DMS79 treated with DMSO at 0.1 percent for 48 hours (cell line): ENCODE data around the gene CEBPE.
"Not testable (repeated sequence)": the region's sequence is repeated elsewhere in the genome, so short reads cannot be mapped to it uniquely, and the experiment has no call there.

ENCODE experiments used
- DNase-seq: peaks from one replicate; lab custom pipeline; 2025; lab: John Stamatoyannopoulos, UW

The CEBPE gene

DNA sequence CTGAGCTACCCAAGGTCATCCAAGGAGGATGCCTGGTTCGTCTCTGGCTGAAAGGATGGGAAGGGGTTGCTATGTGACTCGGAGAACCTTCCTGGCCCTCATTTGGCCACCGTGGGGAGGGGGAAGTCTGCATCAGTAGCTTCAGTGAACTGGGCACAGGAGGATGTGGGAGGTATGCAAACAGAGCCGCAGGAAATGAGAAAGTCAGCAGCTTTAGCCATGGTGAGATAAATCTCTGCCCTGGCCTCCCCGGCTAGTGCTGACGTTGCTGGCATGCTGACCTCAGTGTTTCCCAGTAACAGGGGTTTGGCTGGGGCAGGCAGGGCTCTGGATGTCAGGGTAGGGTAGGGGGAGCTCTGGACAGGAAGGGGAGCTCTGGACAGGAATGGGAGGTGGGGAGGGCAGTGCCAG, 2.3 kb upstream of the CEBPE start:
- DNase-seq = no peak

DNA sequence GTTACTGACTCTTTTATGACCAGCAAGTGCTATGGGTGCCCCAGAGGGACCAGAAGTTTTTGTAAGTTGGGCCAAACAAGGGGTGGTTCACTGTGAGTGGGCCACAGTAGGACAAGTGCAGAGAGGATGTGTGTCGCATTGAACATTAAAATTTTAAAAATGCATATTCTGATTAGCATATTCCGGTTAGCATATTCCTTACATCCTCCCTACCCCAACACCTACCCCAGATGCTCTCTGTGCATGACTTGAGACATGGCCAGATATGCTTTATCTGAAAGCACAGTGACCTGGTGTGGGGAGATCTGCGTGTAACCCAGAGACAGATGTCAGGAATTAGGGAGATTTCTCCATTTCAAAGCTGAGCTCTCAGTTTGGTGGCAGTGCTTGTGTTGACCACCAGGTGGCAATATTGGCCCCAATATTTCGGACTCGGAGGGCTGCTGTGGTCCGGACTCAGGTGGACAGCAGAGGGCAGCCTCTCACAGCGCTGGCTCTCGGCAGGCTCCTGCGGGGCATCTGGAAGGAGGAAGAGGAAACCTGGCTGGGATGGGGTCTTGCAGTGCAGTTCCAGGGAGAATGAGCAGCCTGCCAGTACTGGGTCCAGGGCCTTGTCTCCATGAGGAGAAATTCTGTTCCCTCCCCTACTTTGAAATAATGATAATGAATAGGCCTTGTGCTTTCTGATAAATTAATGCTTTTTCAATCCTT, 1.6 kb upstream of the CEBPE start:
- DNase-seq = peak; percentile 92

DNA sequence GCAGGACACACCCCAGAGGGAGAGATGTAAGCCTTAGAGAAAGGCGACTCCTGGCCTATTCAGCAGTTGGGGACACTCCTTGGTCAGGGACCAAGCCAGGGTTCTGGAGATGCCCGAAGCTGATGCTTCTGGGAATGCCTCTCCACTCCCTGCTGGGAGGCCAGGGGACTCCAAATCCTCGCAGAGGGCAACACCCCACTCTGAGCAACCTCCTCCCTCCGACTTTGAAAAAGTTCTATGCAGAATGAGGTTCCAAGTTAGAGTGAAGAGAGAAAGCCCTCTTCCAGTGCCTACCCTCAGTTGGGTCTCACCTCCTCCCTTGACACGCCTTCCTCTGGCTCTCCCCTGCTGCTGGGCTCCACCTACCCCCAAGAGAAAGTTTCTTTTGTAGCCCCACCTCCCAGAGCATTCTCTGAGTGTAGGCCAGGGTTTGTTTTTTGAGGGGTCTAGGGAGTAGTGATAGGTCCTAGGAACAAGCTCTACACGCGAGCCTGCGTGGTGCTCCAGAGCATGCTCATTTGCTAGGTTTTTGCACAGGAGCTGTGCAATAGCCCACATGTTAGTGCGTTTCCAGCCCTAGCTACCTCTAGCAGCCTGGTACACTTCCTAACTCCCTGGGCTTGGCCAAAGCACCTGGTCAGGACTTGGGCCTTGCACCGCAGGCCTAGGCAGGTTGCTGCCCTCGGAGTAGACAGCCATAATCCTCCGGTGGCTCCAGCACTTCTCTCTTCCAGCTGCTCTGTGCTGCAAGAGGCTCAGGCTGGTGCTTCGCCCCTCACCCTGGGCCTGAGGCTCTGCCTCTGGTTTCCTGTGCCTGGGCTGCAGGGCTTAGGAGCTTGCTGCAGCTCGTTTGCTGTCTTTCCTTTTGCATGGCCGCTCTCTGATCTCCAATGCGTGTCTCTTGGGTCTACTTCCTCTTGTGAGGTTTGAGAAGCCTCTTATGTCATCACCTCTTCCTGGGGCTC, 590 bp upstream of the CEBPE start:
- DNase-seq = no peak

DNA sequence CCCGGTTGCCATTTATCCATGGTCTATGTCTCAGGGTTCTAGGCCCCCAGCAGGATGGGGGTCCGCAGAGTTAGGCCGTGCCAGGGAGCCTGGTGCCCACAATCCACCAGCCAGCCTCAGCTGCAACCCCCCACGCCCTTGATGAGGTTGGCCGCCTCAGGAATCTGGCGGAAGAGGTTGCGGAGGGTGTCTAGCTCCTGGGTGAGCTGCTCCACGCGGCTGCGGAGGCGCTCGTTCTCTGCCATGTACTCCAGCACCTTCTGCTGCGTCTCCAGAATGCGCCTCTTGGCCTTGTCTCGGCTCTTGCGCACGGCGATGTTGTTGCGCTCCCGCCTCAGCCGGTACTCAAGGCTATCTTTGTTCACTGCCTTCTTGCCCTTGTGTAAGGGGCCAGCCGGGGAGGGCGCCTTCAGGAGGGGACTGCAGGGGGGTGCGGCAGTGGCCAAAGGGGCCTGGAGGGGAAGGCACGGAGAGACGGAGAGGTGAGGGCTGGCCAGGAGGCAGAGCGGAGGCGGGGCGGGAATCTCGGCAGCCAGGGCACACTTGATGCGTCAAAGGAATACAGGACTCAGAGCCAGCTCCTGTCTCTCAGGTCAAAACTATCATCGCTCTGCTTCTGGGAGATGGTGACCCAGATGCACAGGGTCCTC, 1.6 kb downstream of the CEBPE start:
- DNase-seq = no peak

DNA sequence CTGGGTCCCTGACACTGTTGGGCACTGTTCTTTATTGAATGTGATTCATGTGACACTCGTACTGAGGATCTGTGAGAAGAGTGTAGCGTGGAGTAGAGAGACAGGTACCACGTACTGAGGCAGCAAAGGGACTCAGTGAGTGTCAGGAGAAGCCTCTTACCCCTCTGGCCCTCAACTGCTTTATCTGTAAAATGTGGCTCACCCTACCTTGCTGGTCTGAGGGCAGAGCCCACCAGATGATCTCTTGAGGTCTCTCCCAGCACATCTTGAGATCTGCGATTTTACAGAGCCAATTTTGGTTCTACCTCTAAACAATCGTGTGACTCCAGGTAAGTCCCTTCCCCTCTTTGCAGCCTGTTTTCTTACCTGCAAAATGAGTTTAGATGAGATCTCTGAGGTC, 3.1 kb downstream of the CEBPE start:
- DNase-seq = no peak

DNA sequence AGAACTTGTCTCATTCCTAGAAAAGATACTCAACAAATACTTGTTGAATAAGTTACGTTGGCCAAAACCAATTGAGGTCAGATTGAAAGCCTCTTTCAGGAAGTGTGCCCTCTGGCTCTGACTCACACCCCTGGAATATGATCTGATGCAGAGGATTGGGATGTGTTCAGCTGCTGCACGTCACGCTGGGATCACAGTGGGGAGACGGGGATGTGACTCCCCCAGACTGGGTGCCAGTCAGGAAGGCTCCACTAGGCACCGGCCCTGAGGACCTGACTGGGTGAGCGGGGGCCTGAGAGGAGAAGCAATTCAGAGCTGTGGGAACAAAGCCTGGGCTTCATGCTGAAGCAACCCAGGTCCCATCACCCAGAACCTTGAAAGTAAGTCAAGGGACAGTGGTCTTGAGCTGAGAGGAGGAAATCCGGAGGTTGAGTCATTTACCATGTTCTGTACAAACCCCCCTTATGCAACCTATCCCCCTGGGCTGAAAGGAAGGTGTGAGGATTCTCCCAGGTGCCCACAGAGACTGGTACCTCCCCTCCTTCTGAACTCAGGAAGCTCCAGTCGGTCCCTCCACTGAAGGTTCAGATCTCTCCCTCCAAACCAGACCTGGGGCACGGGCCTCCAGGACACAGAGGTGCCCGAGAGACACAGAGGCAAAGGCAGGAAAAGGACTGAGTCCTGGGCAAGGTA, 3.9 kb downstream of the CEBPE start:
- DNase-seq = peak; percentile 16

DNA sequence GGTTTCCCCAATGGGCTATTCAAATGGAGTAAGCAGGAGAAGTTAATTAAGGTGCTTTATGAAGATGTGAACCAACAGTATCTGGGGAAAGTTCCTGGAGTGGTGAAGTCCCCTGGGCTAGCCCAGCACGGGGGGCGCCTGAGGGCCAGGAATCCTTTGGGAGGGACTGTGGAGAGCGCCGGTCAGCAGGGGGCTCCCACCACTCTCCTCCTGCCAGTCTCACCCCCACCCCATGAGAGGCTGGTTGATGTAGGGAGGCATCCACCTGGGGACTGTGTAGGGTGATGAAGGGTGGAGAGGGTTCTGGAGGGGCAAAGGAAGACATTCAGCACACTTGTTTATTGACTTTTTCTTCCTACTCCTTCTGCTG, 4.4 kb downstream of the CEBPE start:
- DNase-seq = no peak

DNA sequence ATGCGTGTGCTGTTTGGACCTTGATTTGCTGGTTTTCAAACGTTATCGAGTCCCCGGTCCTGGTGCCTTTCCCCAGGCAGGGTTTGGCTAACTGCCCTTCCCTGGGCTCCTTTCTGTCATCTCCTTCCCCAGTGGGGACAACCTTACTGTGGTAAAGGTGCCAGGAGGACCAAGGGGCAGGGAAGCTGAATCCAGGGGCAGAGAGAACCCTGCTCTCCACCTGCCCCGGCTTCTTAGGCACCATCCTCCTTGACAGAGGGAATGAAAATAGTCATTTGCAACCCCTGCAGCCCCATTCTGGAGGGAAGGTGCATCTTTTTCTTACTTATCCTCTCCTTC, 5.0 kb downstream of the CEBPE start:
- no peak for DNase-seq

DNA sequence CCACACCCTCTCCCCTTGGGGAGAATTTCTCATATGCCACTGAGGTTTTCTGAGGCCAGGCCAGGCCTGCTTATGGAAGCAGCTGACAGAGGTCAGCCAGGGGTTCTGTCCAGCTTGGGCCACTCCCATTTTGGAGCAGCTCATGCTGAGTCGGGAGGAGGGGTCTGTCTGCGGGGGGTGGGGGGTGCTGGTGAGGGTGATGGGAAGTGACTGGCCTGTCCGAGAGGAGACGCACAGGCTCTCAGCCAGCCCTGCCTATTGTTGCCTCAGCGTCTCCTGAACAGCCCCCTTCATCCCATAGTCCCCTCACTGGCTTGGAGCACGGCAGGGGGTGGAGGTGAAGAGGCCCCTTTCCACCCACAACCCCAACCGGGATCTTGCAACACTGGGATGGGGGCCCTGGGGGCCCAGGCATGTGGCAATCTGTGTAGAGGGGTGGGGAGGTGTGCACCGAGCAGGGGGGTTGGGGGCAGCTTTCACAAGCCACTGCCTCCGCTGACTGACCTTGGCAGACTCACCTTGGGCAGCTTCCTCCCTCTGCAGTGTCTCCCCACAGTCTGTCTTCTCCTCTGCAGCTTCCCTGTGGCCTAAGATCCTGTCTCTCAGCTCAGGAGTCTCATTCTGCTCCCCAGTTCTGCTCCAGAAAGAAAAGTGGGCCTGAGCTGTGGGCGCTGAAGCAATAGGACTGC, 5.5 kb downstream of the CEBPE start:
- no peak for DNase-seq

DNA sequence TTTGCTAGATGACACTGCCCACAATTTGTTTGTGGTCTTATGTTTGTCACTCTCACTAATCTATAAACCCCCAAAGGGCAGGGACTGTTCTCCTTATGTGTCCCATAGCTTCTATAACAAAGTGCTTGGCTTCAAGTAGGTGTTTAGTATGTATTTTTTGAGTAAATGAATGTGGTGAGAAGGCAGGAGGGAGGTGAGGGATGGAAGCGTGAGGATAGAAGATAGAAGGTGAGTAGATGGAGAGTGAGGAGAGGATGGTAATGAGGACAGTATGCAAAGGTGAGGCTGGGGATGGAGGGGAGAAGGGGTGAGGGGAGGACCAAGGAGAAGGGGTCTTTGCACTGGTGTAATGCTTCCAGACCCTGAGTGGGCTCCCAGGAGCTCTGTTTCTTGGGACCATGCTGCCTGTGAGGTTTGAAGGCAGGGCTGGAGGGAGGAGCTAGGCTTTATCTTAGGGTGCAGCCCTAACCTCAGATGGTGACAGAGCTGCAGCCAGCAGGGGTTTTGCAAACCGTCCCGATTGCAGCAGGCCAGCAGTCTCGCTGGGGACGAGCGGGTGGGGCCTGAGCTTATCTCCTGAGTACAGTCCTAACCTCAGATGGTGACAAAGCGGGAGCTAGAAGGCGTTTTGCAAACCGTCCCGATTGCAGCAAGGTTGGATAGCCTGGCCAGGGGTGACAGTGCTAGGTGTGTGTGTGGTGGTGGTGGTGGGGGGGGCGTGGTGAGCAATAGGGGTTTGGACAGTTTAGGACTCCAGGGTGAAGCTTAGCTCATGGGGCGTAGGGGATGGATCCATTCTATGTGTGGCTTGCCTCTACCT, 6.5 kb downstream of the CEBPE start:
- DNase-seq = no peak

DNA sequence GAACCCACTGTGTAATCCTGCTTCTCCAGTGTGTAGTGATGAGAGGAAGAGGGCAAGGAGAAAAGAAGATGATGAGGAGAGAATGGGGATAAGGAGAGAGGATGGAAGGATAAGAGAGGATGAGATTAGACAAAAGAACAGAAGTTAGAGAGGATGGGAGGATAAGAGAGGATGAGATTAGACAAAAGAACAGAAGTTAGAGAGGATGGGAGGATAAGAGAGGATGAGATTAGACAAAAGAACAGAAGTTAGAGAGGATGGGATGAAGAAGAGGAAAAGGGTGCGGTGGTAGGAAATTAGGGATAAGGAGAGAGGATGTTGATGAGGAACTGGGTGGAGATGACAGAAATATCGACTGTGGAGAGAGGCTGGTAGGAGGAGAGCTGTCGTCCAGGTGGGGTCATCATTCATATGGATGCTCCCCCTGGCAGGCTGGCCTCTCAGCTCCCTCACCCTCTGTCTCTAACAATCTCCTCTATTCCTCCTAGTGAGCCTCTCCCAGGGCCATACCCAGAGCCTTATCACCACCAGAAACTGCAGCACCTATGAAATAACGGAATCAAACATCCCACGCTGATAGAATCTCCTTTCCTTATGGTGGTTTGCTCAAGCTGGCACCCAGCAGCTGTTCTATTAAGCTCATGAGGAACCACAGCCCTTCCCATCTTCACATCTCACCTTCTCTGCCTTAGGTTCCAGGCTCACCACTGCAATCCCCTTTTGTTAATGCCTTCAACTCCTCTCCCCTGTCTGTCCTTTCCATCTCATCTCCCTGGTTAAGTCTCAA, 8.3 kb downstream of the CEBPE start:
- no peak for DNase-seq

DNA sequence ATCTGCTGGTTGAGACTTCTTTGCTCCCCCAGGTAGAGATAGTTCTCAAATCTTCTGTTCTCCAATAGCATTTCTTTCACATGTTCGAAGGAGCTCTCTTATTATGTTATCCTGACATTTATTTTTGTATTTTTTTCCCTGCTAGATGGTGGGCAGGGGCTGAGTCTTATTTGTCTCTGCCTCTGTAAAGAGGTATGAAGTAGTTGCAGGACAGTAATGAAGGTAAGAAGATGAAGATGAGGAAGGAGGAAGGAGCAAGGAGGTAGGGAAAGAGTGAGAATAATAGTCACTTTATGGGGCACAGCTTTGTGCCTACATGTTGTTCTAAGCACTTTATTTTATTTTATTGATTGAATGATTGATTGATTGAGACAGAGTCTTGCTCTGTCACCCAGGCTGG, 9.3 kb downstream of the CEBPE start:
- DNase-seq = no peak

DNA sequence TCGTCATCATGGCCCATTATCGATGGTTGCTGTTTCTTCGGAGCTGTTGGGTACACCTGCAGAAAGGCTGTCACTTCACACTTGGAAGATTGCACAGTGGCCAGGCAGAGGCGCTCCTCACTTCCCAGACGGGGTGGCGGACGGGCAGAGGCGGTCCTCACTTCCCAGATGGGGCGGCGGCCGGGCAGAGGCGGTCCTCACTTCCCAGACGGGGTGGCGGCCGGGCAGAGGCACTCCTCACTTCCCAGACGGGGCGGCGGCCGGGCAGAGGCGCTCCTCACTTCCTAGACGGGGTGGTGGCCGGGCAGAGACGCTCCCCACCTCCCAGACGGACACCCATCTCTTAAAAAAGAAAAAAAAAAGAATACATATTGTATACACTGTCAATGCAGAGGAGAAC, 10.9 kb downstream of the CEBPE start:
- DNase-seq = not testable (repeated sequence)

DNA sequence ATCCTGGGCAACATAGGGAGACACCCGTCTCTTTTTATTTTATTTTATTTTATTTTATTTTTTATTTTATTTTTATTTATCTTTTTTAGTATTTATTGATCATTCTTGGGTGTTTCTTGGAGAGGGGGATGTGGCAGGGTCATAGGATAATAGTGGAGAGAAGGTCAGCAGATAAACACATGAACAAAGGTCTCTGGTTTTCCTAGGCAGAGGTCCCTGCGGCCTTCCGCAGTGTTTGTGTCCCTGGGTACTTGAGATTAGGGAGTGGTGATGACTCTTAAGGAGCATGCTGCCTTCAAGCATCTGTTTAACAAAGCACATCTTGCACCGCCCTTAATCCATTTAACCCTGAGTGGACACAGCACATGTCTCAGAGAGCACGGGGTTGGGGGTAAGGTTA, 11.4 kb downstream of the CEBPE start:
- DNase-seq = not testable (repeated sequence)

DNA sequence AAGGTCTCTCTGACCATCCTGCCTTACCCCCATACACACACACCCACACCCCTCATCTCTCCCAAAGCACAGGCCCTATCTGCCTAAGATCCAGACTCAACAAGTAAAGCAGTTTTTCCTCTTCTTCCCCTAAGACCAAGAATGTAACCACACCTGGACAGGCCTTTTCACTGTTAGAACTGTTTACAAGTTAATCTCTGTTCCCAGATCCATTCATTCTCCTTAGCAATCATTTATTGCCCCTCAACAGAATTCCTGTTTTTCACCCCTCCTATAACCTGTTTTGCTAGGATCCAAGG, 12.4 kb downstream of the CEBPE start:
- DNase-seq = no peak

DNA sequence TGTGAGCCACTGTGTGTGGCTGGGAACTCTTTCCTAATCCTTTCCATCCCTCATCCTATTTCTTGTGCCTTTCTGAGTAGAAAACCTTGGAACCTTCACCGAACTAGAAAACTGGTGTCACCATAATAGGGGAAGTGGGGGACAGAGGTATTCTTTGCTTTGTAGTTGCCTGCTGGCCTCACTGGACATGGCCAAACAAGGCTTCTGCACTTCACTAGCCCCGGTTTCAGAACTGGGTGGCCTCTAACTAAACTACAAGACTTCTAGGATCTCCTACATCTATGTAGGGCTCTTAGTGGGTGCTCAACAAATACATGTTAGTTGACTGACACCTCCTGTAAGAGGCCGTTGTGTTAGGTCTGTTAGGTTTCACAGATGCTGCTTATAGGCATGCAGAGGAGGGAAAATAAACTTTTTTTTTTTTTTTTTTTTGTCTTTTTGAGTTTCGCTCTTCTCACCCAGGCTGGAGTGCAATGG, 13.7 kb downstream of the CEBPE start:
- no peak for DNase-seq

DNA sequence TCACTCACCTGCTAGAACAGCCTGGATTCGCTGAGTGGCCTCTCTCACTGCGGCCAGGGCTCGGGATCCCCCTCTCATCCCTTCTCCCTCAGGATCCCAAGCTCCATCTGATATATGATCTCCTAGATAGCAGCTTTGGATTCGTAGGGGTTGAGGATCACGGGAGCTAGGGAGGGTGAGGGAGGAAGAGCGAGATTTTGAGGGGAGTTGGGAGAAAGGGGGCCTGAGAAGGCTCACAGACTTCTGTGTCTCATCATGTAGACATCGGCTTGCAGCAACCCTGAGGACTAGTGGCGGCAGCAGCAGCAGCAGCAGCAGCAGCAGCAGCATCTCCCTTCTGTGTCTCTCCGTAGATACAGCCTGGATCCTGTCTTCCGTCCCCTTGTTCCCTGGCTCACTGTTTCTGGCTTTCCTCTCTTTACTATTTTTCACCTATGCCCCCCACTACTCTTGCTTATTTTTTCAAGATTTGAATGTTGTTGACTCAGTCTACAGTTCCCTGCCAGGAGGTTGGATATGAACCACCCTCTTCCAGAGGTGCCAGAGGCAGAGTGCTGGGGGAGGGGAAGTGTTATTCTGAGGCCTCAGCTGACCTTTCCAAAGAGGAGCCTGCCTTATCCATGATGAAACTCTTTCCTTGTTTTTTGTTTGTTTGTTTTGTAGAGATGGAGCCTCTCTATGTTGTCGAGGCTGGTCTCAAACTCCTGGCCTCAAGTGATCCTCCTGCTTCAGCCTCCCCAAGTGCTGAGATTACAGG, 14.3 kb downstream of the CEBPE start, which contains the start of gene CIROP:
Gene CIROP, minus strand, starts transcription at position 399 of the 757 bp plus-strand sequence. Its CDS starts 69 bp downstream, at position 330.
- DNase-seq = no peak

DNA sequence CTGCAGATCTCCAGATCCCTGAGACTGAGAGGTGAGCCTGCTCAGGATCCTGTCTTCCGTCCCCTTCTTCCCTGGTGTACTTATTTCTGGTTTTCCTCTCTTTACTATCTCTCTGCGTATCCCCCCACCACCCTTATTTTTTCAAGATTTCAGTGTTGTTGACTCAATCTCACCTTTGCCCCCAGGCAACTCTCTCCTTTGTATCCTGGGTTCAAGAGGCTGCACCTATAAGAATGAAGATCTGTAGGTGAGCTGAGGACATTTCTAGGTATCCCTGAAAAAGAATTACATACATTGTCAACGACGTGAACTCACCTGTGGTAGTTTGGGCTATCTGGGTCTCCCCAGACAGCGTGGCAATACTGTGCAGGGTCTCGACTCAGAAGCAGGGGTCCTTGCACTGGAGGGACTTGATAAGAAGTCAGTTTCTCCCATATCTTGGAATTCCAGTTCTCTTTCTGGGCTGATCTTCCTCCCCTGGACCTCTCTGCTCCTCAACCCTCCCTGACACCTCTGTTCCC, 14.9 kb downstream of the CEBPE start:
- no peak for DNase-seq

DNA sequence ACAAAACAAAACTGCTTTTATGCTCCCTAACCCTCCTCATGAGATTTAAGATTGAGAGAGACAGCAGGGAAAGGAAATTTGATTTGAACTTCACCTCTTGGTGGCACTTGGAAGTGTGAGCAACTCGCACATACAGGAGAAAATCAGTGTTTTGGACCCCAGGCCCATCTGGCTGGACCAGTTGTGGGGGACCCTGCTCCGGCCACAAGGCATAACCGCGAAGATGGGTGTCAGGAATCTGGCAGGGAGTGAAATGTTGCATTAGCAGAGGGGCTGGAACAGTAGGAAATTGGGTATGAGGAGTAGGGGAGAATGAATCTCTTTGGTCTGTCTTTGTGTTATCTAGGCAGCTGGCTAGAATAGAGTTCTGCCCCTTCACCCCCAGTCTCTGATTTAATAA, 15.5 kb downstream of the CEBPE start:
- no peak for DNase-seq
